ENCODE data around the gene PCDHB1. TPM values are rescaled to one million over a fixed set of nuclear protein-coding genes. Genes with fewer than 3 reads are reported as not detected.

PCDHB1 gene
- total RNA-seq, 2 experiments from 2014 or later, result not detected

DNA sequence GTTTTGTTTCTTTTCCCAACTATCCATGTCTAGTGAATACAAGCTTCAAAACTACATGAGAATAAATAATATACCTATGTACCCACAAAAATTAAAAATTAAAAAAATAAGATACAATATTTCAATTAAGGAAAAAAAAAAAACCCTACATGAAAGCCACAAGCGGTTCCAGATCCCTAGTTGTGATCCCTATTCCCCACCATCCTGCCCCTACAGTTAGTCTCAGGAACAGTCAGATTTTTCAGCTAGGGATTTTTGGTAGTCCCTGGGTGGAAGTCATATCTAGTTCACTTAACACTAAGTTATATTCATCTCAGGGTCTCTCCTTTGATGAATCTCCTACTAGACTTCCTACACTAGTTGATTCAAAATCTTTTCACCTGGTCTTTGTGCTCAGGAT, 18.5 kb upstream of the PCDHB1 start:
- H3K27ac ChIP-seq (ENCODE audit: low read depth, low read length, poor library complexity, severe bottlenecking), result no peak overlapping the region
- no peak overlapping the region for H3K4me3 ChIP-seq (ENCODE audit: low read depth, low read length, poor library complexity, severe bottlenecking)
- no peak overlapping the region for H3K4me2 ChIP-seq (ENCODE audit: low read length)
- CTCF ChIA-PET (ENCODE audit: unreplicated experiment), result no interaction called here
- intact Hi-C loops (cut with micrococcal nuclease; ENCODE audit: unreplicated experiment), result no loop called here
- no peaks in the 10 kb centered on the region for H3K36me3 ChIP-seq (ENCODE audit: insufficient read depth, low read length)
- H3K79me2 ChIP-seq (ENCODE audit: insufficient read depth, low read depth, low read length), result no peaks in the 10 kb centered on the region
- BruUV-seq (replicated peaks), result no TSS peak
- no peak for DNase-seq (ENCODE audit: low spot score)
- no peaks in the 10 kb centered on the region for H4K20me1 ChIP-seq (ENCODE audit: insufficient read depth, low read length)
- no peaks in the 10 kb centered on the region for H3K9me3 ChIP-seq (ENCODE audit: low read length)
- no peaks in the 10 kb centered on the region for H3K9me2 ChIP-seq (ENCODE audit: insufficient read depth, low read length)
- TF ChIP-seq, protein P1, sequence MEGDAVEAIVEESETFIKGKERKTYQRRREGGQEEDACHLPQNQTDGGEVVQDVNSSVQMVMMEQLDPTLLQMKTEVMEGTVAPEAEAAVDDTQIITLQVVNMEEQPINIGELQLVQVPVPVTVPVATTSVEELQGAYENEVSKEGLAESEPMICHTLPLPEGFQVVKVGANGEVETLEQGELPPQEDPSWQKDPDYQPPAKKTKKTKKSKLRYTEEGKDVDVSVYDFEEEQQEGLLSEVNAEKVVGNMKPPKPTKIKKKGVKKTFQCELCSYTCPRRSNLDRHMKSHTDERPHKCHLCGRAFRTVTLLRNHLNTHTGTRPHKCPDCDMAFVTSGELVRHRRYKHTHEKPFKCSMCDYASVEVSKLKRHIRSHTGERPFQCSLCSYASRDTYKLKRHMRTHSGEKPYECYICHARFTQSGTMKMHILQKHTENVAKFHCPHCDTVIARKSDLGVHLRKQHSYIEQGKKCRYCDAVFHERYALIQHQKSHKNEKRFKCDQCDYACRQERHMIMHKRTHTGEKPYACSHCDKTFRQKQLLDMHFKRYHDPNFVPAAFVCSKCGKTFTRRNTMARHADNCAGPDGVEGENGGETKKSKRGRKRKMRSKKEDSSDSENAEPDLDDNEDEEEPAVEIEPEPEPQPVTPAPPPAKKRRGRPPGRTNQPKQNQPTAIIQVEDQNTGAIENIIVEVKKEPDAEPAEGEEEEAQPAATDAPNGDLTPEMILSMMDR (conservative IDR thresholded peaks at IDR 0.05; ENCODE audit: low read length), result no peak
- no peak for TF ChIP-seq EZH2phosphoT487 (IDR thresholded peaks at IDR 0.05; ENCODE audit: borderline replicate concordance, low read depth, low read length)
- H3K4me1 ChIP-seq (ENCODE audit: insufficient read depth, low read length, poor library complexity, severe bottlenecking), result no peaks in the 10 kb centered on the region
- POLR2A ChIA-PET, result interaction anchor here (1.6 kb wide), 1 partner anchor 15 kb away, joined by 3 read pairs; no protein-coding TSS in a partner anchor
- no peak overlapping the region for H2AFZ ChIP-seq (ENCODE audit: low read length)

DNA sequence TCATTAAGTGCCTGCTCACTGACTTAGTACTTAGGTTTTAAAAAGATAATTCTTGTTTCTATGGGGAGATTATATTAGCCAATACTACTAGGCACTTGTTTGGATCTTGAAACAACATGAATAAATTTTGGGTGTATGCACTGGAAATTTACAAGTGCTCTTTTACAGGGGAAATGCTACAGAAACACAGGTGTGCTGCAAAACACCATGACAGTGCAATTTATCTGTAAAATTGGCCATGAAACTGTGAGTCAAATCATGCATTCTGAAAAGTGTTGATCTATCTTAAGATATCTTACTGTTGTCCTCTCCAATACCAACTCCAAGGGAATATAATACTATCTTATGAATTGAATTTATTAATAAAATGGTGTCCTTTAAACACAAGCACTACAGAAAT, 12.1 kb upstream of the PCDHB1 start:
- TF ChIP-seq EZH2phosphoT487 (IDR thresholded peaks at IDR 0.05; ENCODE audit: borderline replicate concordance, low read depth, low read length), result no peak
- TF ChIP-seq, protein P1 (conservative IDR thresholded peaks at IDR 0.05; ENCODE audit: low read length), result no peak
- H3K4me3 ChIP-seq (ENCODE audit: low read depth, low read length, poor library complexity, severe bottlenecking), result no peak overlapping the region
- H3K4me1 ChIP-seq (ENCODE audit: insufficient read depth, low read length, poor library complexity, severe bottlenecking), result no peaks in the 10 kb centered on the region
- no peak overlapping the region for H3K4me2 ChIP-seq (ENCODE audit: low read length)
- no peaks in the 10 kb centered on the region for H3K9me3 ChIP-seq (ENCODE audit: low read length)
- H4K20me1 ChIP-seq (ENCODE audit: insufficient read depth, low read length), result no peaks in the 10 kb centered on the region
- no peaks in the 10 kb centered on the region for H3K36me3 ChIP-seq (ENCODE audit: insufficient read depth, low read length)
- ChIA-PET CTCF (ENCODE audit: unreplicated experiment) (no interaction called here), POLR2A (no interaction called here)
- no TSS peak for BruUV-seq (replicated peaks)
- H3K27ac ChIP-seq (ENCODE audit: low read depth, low read length, poor library complexity, severe bottlenecking), result no peak overlapping the region
- intact Hi-C loops (cut with micrococcal nuclease; ENCODE audit: unreplicated experiment), result no loop called here
- H2AFZ ChIP-seq (ENCODE audit: low read length), result no peak overlapping the region
- no peaks in the 10 kb centered on the region for H3K79me2 ChIP-seq (ENCODE audit: insufficient read depth, low read depth, low read length)
- H3K9me2 ChIP-seq (ENCODE audit: insufficient read depth, low read length), result no peaks in the 10 kb centered on the region
- DNase-seq (ENCODE audit: low spot score), result no peak

DNA sequence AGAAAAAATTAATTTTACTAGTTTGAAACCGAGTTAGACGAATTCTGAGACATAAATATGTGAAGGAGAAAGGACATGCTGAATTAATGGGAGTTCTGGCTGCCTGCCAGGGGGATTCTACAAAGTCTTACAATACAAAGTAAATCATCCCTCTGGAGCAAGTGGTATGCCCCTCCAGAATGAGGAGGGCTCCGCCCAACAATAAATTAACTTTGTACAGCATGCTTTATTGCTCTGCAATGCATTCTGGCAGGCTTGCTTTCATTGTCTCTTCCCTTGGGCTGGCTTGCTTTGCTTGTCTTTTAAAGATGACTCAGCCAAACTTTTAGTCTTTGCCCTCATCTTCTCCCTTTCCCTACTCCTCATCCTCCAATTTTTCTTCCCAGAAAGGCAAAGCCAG, 11.7 kb upstream of the PCDHB1 start:
- H3K4me2 ChIP-seq (ENCODE audit: low read length), result no peak overlapping the region

More for the DNA sequence above, 11.7 kb upstream of the PCDHB1 start:
- H3K4me1 ChIP-seq (ENCODE audit: insufficient read depth, low read length, poor library complexity, severe bottlenecking), result no peaks in the 10 kb centered on the region
- no peaks in the 10 kb centered on the region for H3K9me2 ChIP-seq (ENCODE audit: insufficient read depth, low read length)
- no peaks in the 10 kb centered on the region for H3K36me3 ChIP-seq (ENCODE audit: insufficient read depth, low read length)
- ChIA-PET POLR2A (no interaction called here), CTCF (ENCODE audit: unreplicated experiment) (no interaction called here)
- no peaks in the 10 kb centered on the region for H3K79me2 ChIP-seq (ENCODE audit: insufficient read depth, low read depth, low read length)
- H4K20me1 ChIP-seq (ENCODE audit: insufficient read depth, low read length), result no peaks in the 10 kb centered on the region
- no peak overlapping the region for H2AFZ ChIP-seq (ENCODE audit: low read length)
- no peak overlapping the region for H3K4me3 ChIP-seq (ENCODE audit: low read depth, low read length, poor library complexity, severe bottlenecking)
- TF ChIP-seq EZH2phosphoT487 (IDR thresholded peaks at IDR 0.05; ENCODE audit: borderline replicate concordance, low read depth, low read length), result no peak
- TF ChIP-seq, protein P1 (conservative IDR thresholded peaks at IDR 0.05; ENCODE audit: low read length), result no peak
- DNase-seq (ENCODE audit: low spot score), result no peak
- H3K9me3 ChIP-seq (ENCODE audit: low read length), result no peaks in the 10 kb centered on the region
- no TSS peak for BruUV-seq (replicated peaks)
- H3K27ac ChIP-seq (ENCODE audit: low read depth, low read length, poor library complexity, severe bottlenecking), result no peak overlapping the region
- intact Hi-C loops (cut with micrococcal nuclease; ENCODE audit: unreplicated experiment), result no loop called here

Data from OCI-LY7 (cell line).